ENCODE results near the gene KDELR1. TPM values are rescaled to one million over a fixed set of nuclear protein-coding genes. Genes with fewer than 3 reads are reported as not detected.
"Not testable (repeated sequence)": the region's sequence is repeated elsewhere in the genome, so short reads cannot be mapped to it uniquely, and the experiment has no call there.

KDELR1 gene
- total and polyA plus RNA-seq, 2 experiments from 2014 or later, result 159 to 186 TPM

GRCh38 chr19:48373567-48373966 is 17.8 kb downstream of the KDELR1 start:
- TF ChIP-seq CTCF (IDR thresholded peaks at IDR 0.05; ENCODE audit: low read depth, low read length), result no peak
- H3K9me3 ChIP-seq (ENCODE audit: low read depth), result no peaks in the 10 kb centered on the region
- H3K27ac ChIP-seq, result no peak overlapping the region
- no peak for DNase-seq (ENCODE audit: low read depth in 1 of 2, low spot score in 1 of 2)
- H3K27me3 ChIP-seq, result no peaks in the 10 kb centered on the region
- H3K4me3 ChIP-seq, result no peak overlapping the region
- H3K36me3 ChIP-seq, result no peaks in the 10 kb centered on the region
- no peaks in the 10 kb centered on the region for H3K4me1 ChIP-seq (ENCODE audit: low read depth)

- Histone ChIP-seq H3K36me3 (no peaks in the 10 kb centered on the region), H3K27ac (no peak overlapping the region), H3K9me3 (ENCODE audit: low read depth) (no peaks in the 10 kb centered on the region), H3K4me1 (ENCODE audit: low read depth) (no peaks in the 10 kb centered on the region), H3K27me3 (no peaks in the 10 kb centered on the region), H3K4me3 (no peak overlapping the region)
- no peak for DNase-seq (ENCODE audit: low read depth in 1 of 2, low spot score in 1 of 2)
- TF ChIP-seq CTCF (IDR thresholded peaks at IDR 0.05; ENCODE audit: low read depth, low read length), result no peak
These were observed 18.4 kb downstream of the KDELR1 start for GRCh38 chr19:48372904-48373303.

GRCh38 chr19:48371771-48372170 is 19.6 kb downstream of the KDELR1 start:
- H3K27ac ChIP-seq; H3K4me1 ChIP-seq (ENCODE audit: low read depth); H3K9me3 ChIP-seq (ENCODE audit: low read depth); H3K4me3 ChIP-seq; H3K36me3 ChIP-seq; DNase-seq (ENCODE audit: low read depth in 1 of 2, low spot score in 1 of 2); H3K27me3 ChIP-seq: not testable (repeated sequence)

- no peak for TF ChIP-seq CTCF (IDR thresholded peaks at IDR 0.05; ENCODE audit: low read depth, low read length)
- H3K36me3 ChIP-seq, result no peaks in the 10 kb centered on the region
These were observed 20.0 kb downstream of the KDELR1 start for GRCh38 chr19:48371367-48371766.

GRCh38 chr19:48370955-48371354 is 20.4 kb downstream of the KDELR1 start:
- Histone ChIP-seq H3K27me3 (no peaks in the 10 kb centered on the region), H3K27ac (no peak overlapping the region), H3K36me3 (no peaks in the 10 kb centered on the region), H3K4me3 (no peak overlapping the region), H3K9me3 (ENCODE audit: low read depth) (no peaks in the 10 kb centered on the region), H3K4me1 (ENCODE audit: low read depth) (no peaks in the 10 kb centered on the region)
- no peak for DNase-seq (ENCODE audit: low read depth in 1 of 2, low spot score in 1 of 2)
- no peak for TF ChIP-seq CTCF (IDR thresholded peaks at IDR 0.05; ENCODE audit: low read depth, low read length)

More at GRCh38 chr19:48371367-48371766, 20.0 kb downstream of the KDELR1 start:
- no peaks in the 10 kb centered on the region for H3K4me1 ChIP-seq (ENCODE audit: low read depth)
- DNase-seq (ENCODE audit: low read depth in 1 of 2, low spot score in 1 of 2), result no peak
- H3K27me3 ChIP-seq, result no peaks in the 10 kb centered on the region
- H3K27ac ChIP-seq, result no peak overlapping the region
- H3K9me3 ChIP-seq (ENCODE audit: low read depth), result no peaks in the 10 kb centered on the region
- no peak overlapping the region for H3K4me3 ChIP-seq

- Histone ChIP-seq H3K4me3 (no peak overlapping the region), H3K36me3 (no peaks in the 10 kb centered on the region), H3K9me3 (ENCODE audit: low read depth) (no peaks in the 10 kb centered on the region), H3K27ac (no peak overlapping the region), H3K27me3 (no peaks in the 10 kb centered on the region), H3K4me1 (ENCODE audit: low read depth) (no peaks in the 10 kb centered on the region)
- DNase-seq (ENCODE audit: low read depth in 1 of 2, low spot score in 1 of 2), result no peak
- TF ChIP-seq CTCF (IDR thresholded peaks at IDR 0.05; ENCODE audit: low read depth, low read length), result no peak
These were observed 22.4 kb downstream of the KDELR1 start for GRCh38 chr19:48368936-48369335.
